Trophoblast cell (in vitro differentiated cells and primary cell): ENCODE results near the gene TRMO.
A peak's percentile ranks its signal among the peaks of the same experiment; 100 is the strongest.

ENCODE experiments used
- DNase-seq, 2 donors: peaks; one replicate each; pipeline ENCODE4 v3.0.0-alpha.2; 2016
- H2AFZ ChIP-seq: 2 replicates; pipeline ENCODE4 v1.6.1; 2013; ENCODE audit warnings: low read length, moderate library complexity, mild to moderate bottlenecking; ENCODE audit not compliant: insufficient read depth, poor library complexity
- H2AK5ac ChIP-seq: 2 replicates; pipeline ENCODE4 v1.6.1; 2013; ENCODE audit warnings: mild to moderate bottlenecking, low read length
- H2BK120ac ChIP-seq: 2 replicates; pipeline ENCODE4 v1.6.1; 2013; ENCODE audit warnings: low read length, mild to moderate bottlenecking, moderate library complexity; ENCODE audit not compliant: insufficient read depth, poor library complexity
- H2BK12ac ChIP-seq: 2 replicates; pipeline ENCODE4 v1.6.1; 2013; ENCODE audit warnings: mild to moderate bottlenecking, low read length, moderate library complexity
- H2BK5ac ChIP-seq: 2 replicates; pipeline ENCODE4 v1.6.1; 2013; ENCODE audit warnings: low read length, low read depth, moderate library complexity, mild to moderate bottlenecking; ENCODE audit not compliant: poor library complexity
- H3K14ac ChIP-seq: 2 replicates; pipeline ENCODE4 v1.6.1; 2013; ENCODE audit warnings: mild to moderate bottlenecking, low read length
- H3K18ac ChIP-seq: 2 replicates; pipeline ENCODE4 v1.6.1; 2013; ENCODE audit warnings: mild to moderate bottlenecking, low read length
- H3K23ac ChIP-seq: 2 replicates; pipeline ENCODE4 v1.6.1; 2013; ENCODE audit warnings: low read length
- H3K27ac ChIP-seq: 2 replicates; pipeline ENCODE4 v1.5.1; 2013; ENCODE audit warnings: low read depth, mild to moderate bottlenecking, inconsistent platforms, low read length, moderate library complexity
- H3K27me3 ChIP-seq: 2 replicates; pipeline ENCODE4 v1.6.1; 2013; ENCODE audit warnings: inconsistent platforms, mild to moderate bottlenecking, low read length, moderate library complexity; ENCODE audit not compliant: insufficient read depth
- H3K36me3 ChIP-seq, 2 experiments: 1 replicate in 1 of 2; 2 replicates in 1 of 2; pipeline ENCODE4 v1.6.1; 2013; ENCODE audit warnings: low read length in 2 of 2, mild to moderate bottlenecking in 2 of 2, moderate library complexity in 1 of 2; ENCODE audit not compliant: insufficient read depth in 2 of 2, control insufficient read depth in 1 of 2
- H3K4ac ChIP-seq: 2 replicates; pipeline ENCODE4 v1.6.1; 2013; ENCODE audit warnings: low read depth, mild to moderate bottlenecking, low read length, moderate library complexity
- H3K4me1 ChIP-seq, 2 experiments: 1 replicate in 1 of 2; 2 replicates in 1 of 2; pipeline ENCODE4 v1.6.1; 2013; ENCODE audit warnings: low read length in 2 of 2, mild to moderate bottlenecking in 2 of 2, moderate library complexity in 1 of 2; ENCODE audit not compliant: insufficient read depth in 2 of 2, control insufficient read depth in 1 of 2
- H3K4me2 ChIP-seq: 2 replicates; pipeline ENCODE4 v1.6.1; 2013; ENCODE audit warnings: inconsistent platforms, mild to moderate bottlenecking, low read length, moderate library complexity
- H3K4me3 ChIP-seq: 2 replicates; pipeline ENCODE4 v1.5.1; 2013; ENCODE audit warnings: mild to moderate bottlenecking, low read depth, low read length, inconsistent platforms
- H3K79me1 ChIP-seq: one replicate; pipeline ENCODE4 v1.6.1; 2013; ENCODE audit warnings: low read length
- H3K79me2 ChIP-seq: 2 replicates; pipeline ENCODE4 v1.6.1; 2013; ENCODE audit warnings: low read length, mild to moderate bottlenecking; ENCODE audit not compliant: control insufficient read depth, insufficient read depth, poor library complexity
- H3K9ac ChIP-seq: 2 replicates; pipeline ENCODE4 v1.6.1; 2013; ENCODE audit warnings: mild to moderate bottlenecking, low read length
- H3K9me3 ChIP-seq: 2 replicates; pipeline ENCODE4 v1.6.1; 2013; ENCODE audit warnings: low read depth, mild to moderate bottlenecking, control low read depth, inconsistent platforms, low read length; ENCODE audit not compliant: insufficient read depth
- H4K12ac ChIP-seq: 2 replicates; pipeline ENCODE4 v1.6.1; 2013; ENCODE audit warnings: low read depth, mild to moderate bottlenecking, low read length, moderate library complexity
- H4K8ac ChIP-seq: 2 replicates; pipeline ENCODE4 v1.6.1; 2013; ENCODE audit warnings: low read depth, mild to moderate bottlenecking, low read length, moderate library complexity
- H4K91ac ChIP-seq: one replicate; pipeline ENCODE4 v1.6.1; 2013; ENCODE audit warnings: low read depth, mild to moderate bottlenecking, low read length, moderate library complexity
- WGBS: extraction: QIAGEN DNeasy Blood & Tissue Kit; methylation state at CpG from one replicate; pipeline ENCODE4 v1.1.7; 2013; ENCODE audit warnings: missing lambda C conversion rate; ENCODE audit not compliant: insufficient read length, insufficient coverage; ENCODE audit errors: extremely low coverage; 5-methylcytosine and 5-hydroxymethylcytosine counted together

TRMO gene

DNA sequence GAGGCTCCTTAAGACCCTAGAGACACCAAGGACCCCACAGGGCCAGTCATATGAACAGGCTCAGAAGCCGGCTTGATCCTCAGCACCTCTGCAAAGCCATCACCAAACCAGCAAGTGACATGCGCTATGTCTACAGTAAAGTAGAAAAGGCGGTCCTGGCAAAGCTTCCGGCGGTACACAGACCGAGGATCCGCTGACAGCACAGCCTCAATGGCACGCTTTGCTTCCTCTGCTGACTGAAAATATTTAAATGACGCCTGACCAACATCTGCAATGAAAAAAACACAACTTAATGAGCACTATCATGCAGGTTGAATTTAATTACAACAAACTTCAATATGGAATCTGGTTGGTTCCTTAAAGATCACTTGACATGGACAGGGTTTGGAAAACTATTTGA is 17.6 kb downstream of the TRMO start:
- peaks cover 0 to 3% of the 10 kb centered on the region in 2 experiments for H3K36me3 ChIP-seq
- no CpG with 5 or more reads among the region's 9 CpGs for WGBS

DNA sequence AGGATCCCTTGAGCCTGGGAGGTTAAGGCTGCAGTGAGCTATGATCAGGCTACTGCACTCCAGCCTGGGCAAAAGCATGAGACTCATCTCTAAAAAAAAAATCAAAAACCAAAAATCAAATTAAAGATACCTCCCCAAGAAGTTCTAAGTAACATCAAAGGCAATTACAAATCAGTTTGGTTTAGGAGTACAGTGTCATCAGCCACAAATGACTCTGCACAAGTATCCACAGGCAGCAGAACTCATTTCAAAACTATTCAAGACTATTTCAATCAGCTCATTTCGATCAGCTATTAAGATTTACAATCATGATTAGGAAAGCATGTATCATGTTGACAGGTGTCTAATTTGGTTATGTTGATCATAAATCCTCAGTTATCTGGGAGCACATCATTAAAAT is 19.1 kb downstream of the TRMO start:
- Histone ChIP-seq H3K79me2 (no peaks in the 10 kb centered on the region), H3K27ac (no peak overlapping the region), H4K12ac (no peak overlapping the region), H2BK12ac (no peak overlapping the region), H3K4me2 (no peak overlapping the region), H3K23ac (no peak overlapping the region), H3K9me3 (no peaks in the 10 kb centered on the region), H2BK120ac (no peak overlapping the region), H2AK5ac (no peak overlapping the region), H3K4ac (no peak overlapping the region), H3K14ac (no peak overlapping the region), H3K36me3 (peaks cover 0 to 3% of the 10 kb centered on the region in 2 experiments), H3K27me3 (no peaks in the 10 kb centered on the region), H3K18ac (no peak overlapping the region), H4K91ac (no peak overlapping the region), H2AFZ (no peak overlapping the region), H3K9ac (no peak overlapping the region), H3K4me1 (no peaks in the 10 kb centered on the region), H2BK5ac (no peak overlapping the region), H3K4me3 (no peak overlapping the region), H3K79me1 (no peaks in the 10 kb centered on the region), H4K8ac (no peak overlapping the region)
- WGBS = no CpG with 5 or more reads among the region's 1 CpG
- no peak for DNase-seq

More for the DNA sequence above, 17.6 kb downstream of the TRMO start:
- H2BK12ac ChIP-seq = no peak overlapping the region
- no peak overlapping the region for H4K12ac ChIP-seq
- H3K4me2 ChIP-seq = no peak overlapping the region
- no peaks in the 10 kb centered on the region for H3K4me1 ChIP-seq
- DNase-seq = no peak
- H3K79me1 ChIP-seq = no peaks in the 10 kb centered on the region
- H2AFZ ChIP-seq = no peak overlapping the region
- no peak overlapping the region for H3K4ac ChIP-seq
- no peak overlapping the region for H4K8ac ChIP-seq
- H3K23ac ChIP-seq = no peak overlapping the region
- H3K4me3 ChIP-seq = no peak overlapping the region
- H3K18ac ChIP-seq = no peak overlapping the region
- H3K27ac ChIP-seq = no peak overlapping the region
- H3K27me3 ChIP-seq = no peaks in the 10 kb centered on the region
- no peaks in the 10 kb centered on the region for H3K79me2 ChIP-seq
- no peak overlapping the region for H3K9ac ChIP-seq
- no peak overlapping the region for H3K14ac ChIP-seq
- no peak overlapping the region for H2BK120ac ChIP-seq
- H2AK5ac ChIP-seq = no peak overlapping the region
- no peak overlapping the region for H2BK5ac ChIP-seq
- no peak overlapping the region for H4K91ac ChIP-seq
- no peaks in the 10 kb centered on the region for H3K9me3 ChIP-seq

DNA sequence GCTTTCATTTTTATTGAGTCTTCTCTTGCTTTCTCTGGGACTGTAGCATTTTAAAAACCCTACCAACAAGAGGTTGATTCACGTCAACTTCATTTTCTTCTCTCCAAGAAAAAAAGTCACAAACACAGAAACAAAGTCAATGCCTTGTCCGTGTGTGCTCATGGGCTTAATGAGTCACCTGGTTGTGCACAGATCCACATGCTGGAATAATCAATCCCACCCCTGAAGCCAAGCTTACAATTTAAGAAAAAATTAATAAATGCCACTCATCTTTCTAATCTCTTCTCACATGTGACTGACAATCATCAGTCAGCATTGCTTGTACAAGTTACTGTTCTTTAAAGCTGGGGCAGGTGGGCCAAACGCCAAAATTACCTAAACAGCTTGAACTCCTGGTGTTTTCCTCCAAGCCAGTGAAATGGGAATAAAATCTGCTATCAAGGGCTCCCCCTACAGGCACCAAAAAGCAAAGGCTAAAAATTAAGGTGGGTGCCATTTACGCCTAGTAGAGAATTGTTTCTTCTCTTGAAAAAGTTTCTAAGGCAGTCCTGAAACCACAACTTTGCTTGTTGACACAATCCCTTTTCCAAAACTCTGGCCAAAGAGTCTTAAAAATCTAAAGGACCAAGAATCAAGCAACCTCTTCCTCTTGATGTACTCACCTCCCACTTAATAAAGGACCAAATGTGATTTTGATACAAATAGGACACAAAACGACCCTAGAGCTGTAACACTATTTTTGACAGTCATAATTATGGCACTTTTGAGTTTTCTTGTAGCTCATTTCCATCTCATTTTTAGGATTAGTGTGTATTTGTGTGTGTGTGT is 21.3 kb downstream of the TRMO start:
- Histone ChIP-seq H2BK120ac (no peak overlapping the region), H3K18ac (no peak overlapping the region), H3K79me2 (no peaks in the 10 kb centered on the region), H3K27me3 (no peaks in the 10 kb centered on the region), H4K91ac (no peak overlapping the region), H3K4me3 (no peak overlapping the region), H3K36me3 (peaks cover 0 to 3% of the 10 kb centered on the region in 2 experiments), H4K12ac (no peak overlapping the region), H4K8ac (no peak overlapping the region), H2AK5ac (no peak overlapping the region), H2BK12ac (no peak overlapping the region), H3K4me2 (no peak overlapping the region), H3K79me1 (no peaks in the 10 kb centered on the region), H3K4me1 (no peaks in the 10 kb centered on the region), H3K14ac (no peak overlapping the region), H3K4ac (no peak overlapping the region), H2BK5ac (no peak overlapping the region), H3K27ac (no peak overlapping the region), H3K9me3 (no peaks in the 10 kb centered on the region), H3K23ac (no peak overlapping the region), H3K9ac (no peak overlapping the region), H2AFZ (no peak overlapping the region)
- DNase-seq = peak in 1 of 2 donors; percentile 64
- no CpG with 5 or more reads among the region's 5 CpGs for WGBS

DNA sequence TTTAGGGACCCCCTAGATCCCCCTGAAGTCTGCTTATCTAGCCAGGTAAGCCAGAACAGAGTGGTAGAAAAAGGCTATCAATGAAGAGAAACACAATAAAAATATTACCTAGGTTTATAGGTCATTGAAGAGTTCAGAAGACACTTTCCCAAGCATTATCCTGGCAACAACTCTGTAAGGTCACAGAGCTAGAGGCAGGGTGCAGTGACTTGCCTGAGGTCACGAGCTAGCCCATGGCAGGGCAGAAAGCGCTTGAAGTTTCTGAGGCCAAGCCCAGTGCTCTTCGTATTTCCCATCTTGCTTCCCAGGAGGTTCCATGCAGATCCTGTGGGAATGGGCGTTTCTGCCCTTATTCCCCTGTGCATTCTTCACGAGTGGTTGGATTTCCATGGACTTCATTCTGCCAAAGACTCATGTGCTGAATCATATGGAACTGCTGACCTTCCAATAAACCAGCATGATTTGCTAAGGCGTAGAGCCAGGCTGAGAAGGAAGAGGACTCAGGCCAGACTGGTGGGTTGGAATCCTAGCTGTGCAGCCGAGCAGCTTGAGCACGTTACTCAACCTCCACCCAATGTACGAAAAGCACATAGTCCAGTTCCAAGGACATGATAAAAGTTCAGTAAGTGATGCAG is 22.1 kb downstream of the TRMO start:
- Histone ChIP-seq H2BK12ac (no peak overlapping the region), H3K27me3 (no peaks in the 10 kb centered on the region), H4K8ac (no peak overlapping the region), H3K4ac (no peak overlapping the region), H2AK5ac (no peak overlapping the region), H3K79me1 (no peaks in the 10 kb centered on the region), H3K9me3 (no peaks in the 10 kb centered on the region), H3K27ac (no peak overlapping the region), H3K23ac (no peak overlapping the region), H3K14ac (no peak overlapping the region), H2BK5ac (no peak overlapping the region), H3K79me2 (no peaks in the 10 kb centered on the region), H4K12ac (no peak overlapping the region), H3K18ac (no peak overlapping the region), H4K91ac (no peak overlapping the region), H3K4me1 (no peaks in the 10 kb centered on the region), H2AFZ (no peak overlapping the region), H3K4me3 (no peak overlapping the region), H3K9ac (no peak overlapping the region), H2BK120ac (no peak overlapping the region), H3K4me2 (no peak overlapping the region), H3K36me3 (peaks cover 0 to 3% of the 10 kb centered on the region in 2 experiments)
- DNase-seq = no peak
- WGBS = no CpG with 5 or more reads among the region's 9 CpGs
